Activated CD8-positive, alpha-beta memory T cell treated with anti-CD3 and anti-CD28 coated beads for 4 hours (primary cell): Measurements from ENCODE around the gene GNB3.

Experiments
- DNase-seq, 2 donors: peaks; one replicate each; pipeline ENCODE4 v3.0.0-alpha.2; 2020; ENCODE audit warnings: low read depth in 2 of 2

The GNB3 gene

GRCh38 chr12:6823182-6824084 is 17.3 kb upstream of the GNB3 start:
- DNase-seq, result no peak

GRCh38 chr12:6824085-6824775 is 16.5 kb upstream of the GNB3 start:
- no peak for DNase-seq

GRCh38 chr12:6824901-6825381 is 15.8 kb upstream of the GNB3 start:
- no peak for DNase-seq

GRCh38 chr12:6825398-6826124 is 15.2 kb upstream of the GNB3 start:
- peak; percentile 29 to 60 for DNase-seq

- no peak for DNase-seq
Observed at GRCh38 chr12:6826125-6826733, 14.5 kb upstream of the GNB3 start.

GRCh38 chr12:6826734-6827436 is 13.8 kb upstream of the GNB3 start:
- no peak for DNase-seq

GRCh38 chr12:6827437-6827911 is 13.3 kb upstream of the GNB3 start:
- no peak for DNase-seq

- no peak for DNase-seq
Observed at GRCh38 chr12:6827982-6828780, 12.5 kb upstream of the GNB3 start, which contains the start of gene P3H3. Gene P3H3 (plus strand): TSS chr12:6828407. CDS start chr12:6828441, 34 bp downstream.

- no peak for DNase-seq
Observed at GRCh38 chr12:6828781-6829535, 11.8 kb upstream of the GNB3 start.

- DNase-seq, result no peak
Observed at GRCh38 chr12:6829536-6830220, 11.0 kb upstream of the GNB3 start.

GRCh38 chr12:6830286-6830890 is 10.3 kb upstream of the GNB3 start:
- DNase-seq, result no peak

GRCh38 chr12:6830999-6831398 is 9.7 kb upstream of the GNB3 start:
- DNase-seq, result no peak

GRCh38 chr12:6831450-6831995 is 9.2 kb upstream of the GNB3 start:
- no peak for DNase-seq

GRCh38 chr12:6832125-6832524 is 8.6 kb upstream of the GNB3 start:
- DNase-seq, result no peak

- DNase-seq, result no peak
Observed at GRCh38 chr12:6833189-6833890, 7.4 kb upstream of the GNB3 start.

GRCh38 chr12:6834254-6834653 is 6.5 kb upstream of the GNB3 start:
- no peak for DNase-seq

- no peak for DNase-seq
Observed at GRCh38 chr12:6834873-6835272, 5.9 kb upstream of the GNB3 start.
